WI38 (cell line): ENCODE results near the gene ZDHHC11.
"Not testable (repeated sequence)": the region's sequence is repeated elsewhere in the genome, so short reads cannot be mapped to it uniquely, and the experiment has no call there.

Source experiments
- H3K4me3 ChIP-seq: 2 replicates; pipeline ENCODE4 v1.5.1; 2011; ENCODE audit warnings: low read depth, mild to moderate bottlenecking, control low read depth, low read length
- TF ChIP-seq, protein P1 (sequence below): IDR thresholded peaks from 2 replicates; pipeline ENCODE4 v1.5.1; 2012; ENCODE audit warnings: low read depth, mild to moderate bottlenecking, control low read depth, low read length

The ZDHHC11 gene

GRCh38 chr5:763998-764781 is 86.6 kb downstream of the ZDHHC11 start:
- TF ChIP-seq, protein P1, sequence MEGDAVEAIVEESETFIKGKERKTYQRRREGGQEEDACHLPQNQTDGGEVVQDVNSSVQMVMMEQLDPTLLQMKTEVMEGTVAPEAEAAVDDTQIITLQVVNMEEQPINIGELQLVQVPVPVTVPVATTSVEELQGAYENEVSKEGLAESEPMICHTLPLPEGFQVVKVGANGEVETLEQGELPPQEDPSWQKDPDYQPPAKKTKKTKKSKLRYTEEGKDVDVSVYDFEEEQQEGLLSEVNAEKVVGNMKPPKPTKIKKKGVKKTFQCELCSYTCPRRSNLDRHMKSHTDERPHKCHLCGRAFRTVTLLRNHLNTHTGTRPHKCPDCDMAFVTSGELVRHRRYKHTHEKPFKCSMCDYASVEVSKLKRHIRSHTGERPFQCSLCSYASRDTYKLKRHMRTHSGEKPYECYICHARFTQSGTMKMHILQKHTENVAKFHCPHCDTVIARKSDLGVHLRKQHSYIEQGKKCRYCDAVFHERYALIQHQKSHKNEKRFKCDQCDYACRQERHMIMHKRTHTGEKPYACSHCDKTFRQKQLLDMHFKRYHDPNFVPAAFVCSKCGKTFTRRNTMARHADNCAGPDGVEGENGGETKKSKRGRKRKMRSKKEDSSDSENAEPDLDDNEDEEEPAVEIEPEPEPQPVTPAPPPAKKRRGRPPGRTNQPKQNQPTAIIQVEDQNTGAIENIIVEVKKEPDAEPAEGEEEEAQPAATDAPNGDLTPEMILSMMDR, result no peak

DNA sequence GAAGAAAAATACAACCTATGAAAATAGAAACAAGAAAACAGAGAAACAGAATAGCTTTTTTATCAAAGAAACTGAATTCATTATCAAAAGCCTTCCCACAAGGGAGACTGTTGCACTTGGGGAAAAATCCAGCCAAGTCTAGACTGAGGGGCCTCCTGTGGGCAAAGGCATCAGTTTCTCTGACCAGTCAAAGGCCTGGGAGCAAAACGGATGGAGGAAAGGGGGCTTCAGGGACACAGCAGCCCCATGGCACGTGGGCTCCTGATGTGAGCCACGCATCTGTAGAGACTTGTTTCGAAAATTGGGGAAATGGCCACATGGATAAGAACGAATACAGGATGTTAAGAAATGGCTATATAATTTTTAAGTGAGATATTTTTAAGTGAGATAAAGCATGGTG is 87.4 kb downstream of the ZDHHC11 start:
- TF ChIP-seq, protein P1, result no peak
- no peak overlapping the region for H3K4me3 ChIP-seq

More at GRCh38 chr5:763998-764781, 86.6 kb downstream of the ZDHHC11 start:
- no peak overlapping the region for H3K4me3 ChIP-seq

DNA sequence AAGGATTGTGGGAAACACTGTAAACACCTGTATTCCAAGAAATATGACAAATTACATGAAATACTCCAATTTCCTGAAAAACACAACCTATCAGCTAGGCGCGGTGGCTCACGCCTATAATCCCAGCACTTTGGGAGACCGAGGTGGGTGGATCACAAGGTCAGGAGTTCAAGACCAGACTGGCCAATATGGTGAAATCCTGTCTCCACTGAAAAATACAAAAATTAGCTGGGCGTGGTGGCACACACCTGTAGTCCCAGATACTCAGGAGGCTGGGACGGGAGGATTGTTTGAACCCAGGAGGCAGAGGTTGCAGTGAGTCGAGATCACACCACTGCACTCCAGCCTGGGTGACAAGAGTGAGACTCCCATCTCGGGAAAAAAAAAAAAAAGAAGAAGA is 87.8 kb downstream of the ZDHHC11 start:
- H3K4me3 ChIP-seq, result not testable (repeated sequence)

DNA sequence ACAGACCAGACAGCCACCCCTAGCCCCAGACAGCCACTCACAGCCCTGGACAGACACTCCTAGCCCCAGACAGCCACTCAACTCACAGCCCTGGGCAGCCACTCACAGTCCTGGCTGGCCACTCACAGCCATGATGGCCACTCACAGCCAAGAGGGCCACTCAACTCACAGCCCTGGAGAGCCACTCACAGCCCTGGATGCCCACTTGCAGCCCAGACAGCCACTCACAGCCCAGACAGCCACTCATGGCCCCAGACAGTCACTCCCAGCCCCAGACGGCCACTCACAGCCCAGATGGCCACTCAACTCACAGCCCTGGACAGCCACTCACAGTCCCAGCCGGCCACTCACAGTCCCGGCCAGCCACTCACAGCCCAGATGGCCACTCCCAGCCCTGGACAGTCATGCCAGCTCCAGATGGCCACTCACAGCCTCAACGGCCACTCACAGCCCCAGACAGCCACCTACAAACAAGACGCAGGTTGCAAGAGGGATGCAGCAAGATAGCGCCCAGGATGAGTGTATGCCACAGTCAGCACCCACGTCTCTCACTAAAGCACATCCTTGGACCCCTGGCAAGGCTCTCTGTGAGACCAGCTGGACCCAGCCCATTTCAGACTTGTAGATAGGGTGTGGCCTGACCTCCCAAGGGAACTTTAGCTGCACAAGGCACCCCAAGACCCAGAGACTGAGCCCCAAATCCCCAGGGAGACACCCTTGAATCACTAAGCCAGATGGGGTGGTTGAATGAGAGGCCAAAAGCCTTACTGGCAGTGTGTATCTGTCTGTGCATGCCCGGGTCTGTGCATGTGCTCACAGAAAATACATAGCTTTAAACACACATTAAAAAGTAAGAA is 88.7 kb downstream of the ZDHHC11 start:
- TF ChIP-seq, protein P1, result no peak
- H3K4me3 ChIP-seq, result no peak overlapping the region

DNA sequence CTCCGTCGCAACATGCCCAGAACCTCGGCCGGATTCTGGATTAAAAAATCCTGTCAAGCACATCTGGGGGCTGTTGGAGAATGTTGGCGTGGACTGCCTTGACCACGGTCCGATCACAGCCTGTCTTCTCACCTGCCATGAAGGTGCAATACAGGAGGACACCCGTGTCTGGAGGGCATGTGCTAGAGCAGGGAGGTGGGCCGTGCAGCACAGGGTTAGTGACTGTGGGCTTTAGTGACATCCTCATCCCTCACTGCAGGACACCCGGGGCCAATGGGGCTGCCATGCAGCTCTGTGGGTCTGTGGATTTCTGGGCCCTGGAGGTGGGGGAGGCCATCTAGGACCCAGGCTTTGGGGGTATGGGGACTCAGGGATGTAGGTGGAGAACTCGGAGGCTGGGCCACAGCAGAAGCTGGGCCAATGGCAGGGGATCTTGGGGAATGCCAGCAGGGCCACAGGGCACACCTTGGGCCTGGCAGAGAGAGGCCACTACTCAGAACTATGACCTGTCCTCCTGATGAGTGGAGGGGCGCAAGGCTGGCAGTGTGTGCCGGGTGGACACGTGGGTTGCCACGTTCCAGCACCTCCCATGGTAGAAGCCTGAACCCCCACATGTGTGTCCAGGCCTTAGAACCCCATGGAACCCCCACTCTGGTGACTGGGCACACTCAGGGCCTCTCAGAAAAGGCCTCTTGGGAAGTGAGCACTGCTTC is 89.6 kb downstream of the ZDHHC11 start:
- H3K4me3 ChIP-seq, result no peak overlapping the region
- TF ChIP-seq, protein P1, result no peak

GRCh38 chr5:760363-761058 is 90.3 kb downstream of the ZDHHC11 start:
- no peak overlapping the region for H3K4me3 ChIP-seq
- TF ChIP-seq, protein P1, result no peak

- H3K4me3 ChIP-seq, result no peak overlapping the region
- TF ChIP-seq, protein P1, result no peak
Measured at GRCh38 chr5:759781-760362, 90.9 kb downstream of the ZDHHC11 start.
